Effector CD8-positive, alpha-beta T cell (primary cell): ENCODE results near the gene PMS1.
"Not testable (repeated sequence)": the region's sequence is repeated elsewhere in the genome, so short reads cannot be mapped to it uniquely, and the experiment has no call there.

Experiments
- DNase-seq: peaks from one replicate; lab custom pipeline; 2025; lab: John Stamatoyannopoulos, UW

Gene PMS1

GRCh38 chr2:189865826-189866225 is 81.6 kb downstream of the PMS1 start:
- no peak for DNase-seq

- no peak for DNase-seq
These were observed 82.0 kb downstream of the PMS1 start for GRCh38 chr2:189866296-189866695.

- DNase-seq = no peak
These were observed 84.6 kb downstream of the PMS1 start for GRCh38 chr2:189868896-189869295.

- DNase-seq = no peak
These were observed 86.3 kb downstream of the PMS1 start for GRCh38 chr2:189870381-189871085.

GRCh38 chr2:189873696-189874095 is 89.4 kb downstream of the PMS1 start:
- DNase-seq = no peak

GRCh38 chr2:189874586-189875320 is 90.5 kb downstream of the PMS1 start:
- DNase-seq = no peak

GRCh38 chr2:189876271-189876670 is 92.0 kb downstream of the PMS1 start:
- no peak for DNase-seq

GRCh38 chr2:189879716-189880081 is 95.4 kb downstream of the PMS1 start:
- no peak for DNase-seq

- no peak for DNase-seq
These were observed 96.2 kb downstream of the PMS1 start for GRCh38 chr2:189880429-189880828.

- no peak for DNase-seq
These were observed 96.7 kb downstream of the PMS1 start for GRCh38 chr2:189880832-189881492.

GRCh38 chr2:189885368-189885767 is 101.1 kb downstream of the PMS1 start:
- DNase-seq = no peak

- DNase-seq = not testable (repeated sequence)
These were observed 108.5 kb downstream of the PMS1 start for GRCh38 chr2:189892546-189893294.

- DNase-seq = no peak
These were observed 112.6 kb downstream of the PMS1 start for GRCh38 chr2:189896809-189897208.

- no peak for DNase-seq
These were observed 114.9 kb downstream of the PMS1 start for GRCh38 chr2:189899101-189899500.

- DNase-seq = no peak
These were observed 116.5 kb downstream of the PMS1 start for GRCh38 chr2:189900726-189901125.

GRCh38 chr2:189901664-189902063 is 117.4 kb downstream of the PMS1 start:
- no peak for DNase-seq

GRCh38 chr2:189913821-189914220 is 129.6 kb downstream of the PMS1 start:
- DNase-seq = no peak

- DNase-seq = no peak
These were observed 132.4 kb downstream of the PMS1 start for GRCh38 chr2:189916651-189917050.
